Coronary artery (tissue), 2 donors: ENCODE results near the gene HIPK3.
"Not testable (repeated sequence)": the region's sequence is repeated elsewhere in the genome, so short reads cannot be mapped to it uniquely, and the experiment has no call there.

ENCODE experiments used
- DNase-seq: peaks from one replicate; pipeline ENCODE4 v3.0.0-alpha.2; 2017; ENCODE audit warnings: low spot score
- H3K27ac ChIP-seq, 2 donors: fragments of 200-600 bp; sonication (generic); one replicate each; pipeline ENCODE4 v1.5.1; 2016 to 2019
- H3K4me3 ChIP-seq: fragments of 200-600 bp; sonication (generic); 2 replicates; pipeline ENCODE4 v1.5.1; 2016; ENCODE audit warnings: mild to moderate bottlenecking, moderate library complexity
- TF ChIP-seq, protein P1 (sequence below): fragments of 200-600 bp; sonication (generic); IDR thresholded peaks from one replicate; pipeline ENCODE4 v1.5.1; 2019; ENCODE audit warnings: antibody characterized with exemption

HIPK3 gene

DNA sequence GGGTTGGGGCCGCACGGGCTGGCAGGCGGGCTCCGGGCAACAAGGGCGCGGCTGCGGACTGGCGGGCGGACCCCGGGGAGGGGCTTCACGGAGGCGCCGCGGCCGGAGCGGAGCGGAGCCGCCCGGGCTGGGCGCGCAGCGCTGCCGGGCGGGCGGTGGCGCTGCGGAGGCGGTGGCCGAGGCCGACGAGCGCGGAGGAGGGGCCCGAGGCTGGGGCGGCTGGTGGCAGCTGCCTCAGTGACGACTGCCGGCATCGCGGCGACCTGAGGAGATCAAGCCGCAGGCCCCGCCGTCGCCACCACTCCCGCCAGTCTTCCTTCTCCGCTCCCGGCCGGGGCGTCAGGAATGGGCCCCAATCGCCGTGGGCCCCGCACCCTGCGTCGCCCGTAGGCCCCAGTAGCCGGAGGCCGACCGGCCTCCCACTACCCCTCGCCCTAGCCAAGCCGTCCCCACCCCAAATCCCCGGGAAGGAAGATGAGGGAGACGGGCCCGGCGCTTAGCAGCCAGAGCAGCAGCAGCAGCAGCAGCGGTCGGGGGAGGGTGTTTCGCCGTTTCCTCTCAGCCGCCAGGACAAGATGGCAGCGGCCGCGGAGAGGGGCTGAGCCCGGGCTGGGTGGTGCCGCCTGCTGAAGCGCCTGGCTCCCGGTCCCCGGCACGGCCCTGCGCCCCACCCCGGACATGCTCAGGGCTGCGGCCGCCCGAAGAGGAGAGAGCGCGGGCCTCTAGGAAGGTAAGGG lies at the start of gene HIPK3:
Gene HIPK3, plus strand, starts transcription at position 222 of the 737 bp plus-strand sequence.
- H3K27ac ChIP-seq = peak within 1 kb of the TSS; percentile 99 to 100
- peak; percentile 88 for DNase-seq
- TF ChIP-seq, protein P1, sequence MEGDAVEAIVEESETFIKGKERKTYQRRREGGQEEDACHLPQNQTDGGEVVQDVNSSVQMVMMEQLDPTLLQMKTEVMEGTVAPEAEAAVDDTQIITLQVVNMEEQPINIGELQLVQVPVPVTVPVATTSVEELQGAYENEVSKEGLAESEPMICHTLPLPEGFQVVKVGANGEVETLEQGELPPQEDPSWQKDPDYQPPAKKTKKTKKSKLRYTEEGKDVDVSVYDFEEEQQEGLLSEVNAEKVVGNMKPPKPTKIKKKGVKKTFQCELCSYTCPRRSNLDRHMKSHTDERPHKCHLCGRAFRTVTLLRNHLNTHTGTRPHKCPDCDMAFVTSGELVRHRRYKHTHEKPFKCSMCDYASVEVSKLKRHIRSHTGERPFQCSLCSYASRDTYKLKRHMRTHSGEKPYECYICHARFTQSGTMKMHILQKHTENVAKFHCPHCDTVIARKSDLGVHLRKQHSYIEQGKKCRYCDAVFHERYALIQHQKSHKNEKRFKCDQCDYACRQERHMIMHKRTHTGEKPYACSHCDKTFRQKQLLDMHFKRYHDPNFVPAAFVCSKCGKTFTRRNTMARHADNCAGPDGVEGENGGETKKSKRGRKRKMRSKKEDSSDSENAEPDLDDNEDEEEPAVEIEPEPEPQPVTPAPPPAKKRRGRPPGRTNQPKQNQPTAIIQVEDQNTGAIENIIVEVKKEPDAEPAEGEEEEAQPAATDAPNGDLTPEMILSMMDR = no peak
- peak within 1 kb of the TSS; percentile 93 for H3K4me3 ChIP-seq

DNA sequence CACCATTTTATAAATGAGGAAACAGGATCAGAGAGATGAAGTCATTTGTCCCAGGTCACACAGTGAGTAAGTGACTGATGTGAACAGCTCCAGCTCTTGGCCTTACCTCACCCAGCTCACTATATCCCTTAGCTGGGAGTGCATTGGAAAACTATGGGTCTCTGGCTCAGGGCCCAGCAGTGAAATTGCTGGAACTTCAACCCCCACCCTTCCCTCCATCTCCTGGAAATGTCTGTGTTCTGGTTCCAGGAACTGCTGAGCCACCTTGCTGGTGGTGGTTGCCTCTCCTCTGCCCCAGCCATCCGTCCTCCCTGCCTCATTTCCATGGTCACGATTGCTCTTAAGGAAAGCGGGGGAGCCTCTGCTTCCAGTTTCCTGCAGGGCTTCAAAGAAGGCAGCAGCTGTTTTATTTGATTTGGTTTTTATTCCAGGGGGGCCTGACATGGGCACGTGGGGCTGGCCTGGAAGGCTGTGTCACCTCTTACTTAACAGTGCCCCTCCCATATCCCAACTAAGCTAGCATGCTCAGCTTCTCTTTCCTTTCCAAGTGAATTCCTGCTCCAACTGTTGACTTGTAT lies 49.7 kb upstream of the HIPK3 start:
- H3K27ac ChIP-seq = peak overlapping the region in 1 of 2 donors; percentile 13
- H3K4me3 ChIP-seq = no peak overlapping the region
- TF ChIP-seq, protein P1 = no peak
- no peak for DNase-seq

DNA sequence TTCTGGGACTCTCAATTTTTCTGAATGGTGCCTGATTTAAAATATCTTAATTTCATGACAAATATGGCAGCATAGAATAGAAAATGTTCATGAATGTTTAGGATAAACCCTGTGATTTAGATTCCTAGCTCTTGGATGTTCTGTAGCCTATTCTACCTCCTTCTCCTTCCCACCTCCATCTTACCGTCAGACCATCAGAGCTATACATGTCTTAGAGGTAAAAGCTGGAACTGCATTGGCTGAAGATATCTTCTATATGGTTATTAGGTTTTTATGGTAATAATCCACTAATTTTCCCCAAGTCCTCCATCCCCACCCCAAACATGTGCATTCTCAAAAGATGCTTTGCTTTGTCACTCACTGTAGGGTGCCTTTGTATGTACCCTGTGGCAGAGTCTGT lies 49.0 kb upstream of the HIPK3 start:
- DNase-seq = no peak
- Histone ChIP-seq H3K27ac (no peak overlapping the region), H3K4me3 (no peak overlapping the region)
- TF ChIP-seq, protein P1 = no peak

DNA sequence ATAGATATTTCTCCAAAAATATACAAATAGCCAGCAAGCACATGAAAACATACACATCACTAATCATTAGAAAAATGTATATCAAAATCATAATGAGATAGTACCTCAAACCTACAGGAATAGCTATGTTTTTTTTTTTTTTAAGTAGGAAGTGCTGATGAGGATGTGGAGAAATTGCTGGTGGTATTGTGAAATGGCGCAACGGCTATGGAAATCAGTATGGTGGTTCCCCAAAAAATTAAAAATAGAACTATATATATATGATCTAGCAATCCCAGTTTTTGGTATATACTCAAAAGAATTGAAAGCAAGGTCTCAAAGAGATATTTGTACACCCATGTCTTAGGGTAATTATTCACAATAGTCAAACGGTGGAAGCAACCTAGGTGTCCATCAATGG lies 46.0 kb upstream of the HIPK3 start:
- Histone ChIP-seq H3K27ac (no peak overlapping the region), H3K4me3 (no peak overlapping the region)
- TF ChIP-seq, protein P1 = no peak
- DNase-seq = no peak

DNA sequence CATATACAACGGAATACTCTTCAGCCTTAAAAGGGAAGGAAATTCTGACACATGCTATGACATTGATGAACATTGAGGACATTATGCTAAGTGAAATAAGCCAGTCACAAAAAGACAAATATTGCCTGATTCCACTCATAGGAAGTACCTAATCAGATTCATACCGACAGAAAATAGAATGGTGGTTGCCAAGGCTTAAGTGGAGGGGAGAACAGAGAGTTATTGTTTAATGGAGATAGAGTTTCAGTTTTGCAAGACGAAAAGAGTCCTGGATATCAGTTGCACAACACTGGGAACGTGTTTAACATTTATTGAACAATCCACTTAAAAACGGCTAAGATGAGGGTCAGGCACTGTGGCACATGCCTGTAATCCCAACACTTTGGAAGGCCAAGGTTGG lies 45.6 kb upstream of the HIPK3 start:
- TF ChIP-seq, protein P1 = no peak
- no peak for DNase-seq
- no peak overlapping the region for H3K27ac ChIP-seq
- no peak overlapping the region for H3K4me3 ChIP-seq

DNA sequence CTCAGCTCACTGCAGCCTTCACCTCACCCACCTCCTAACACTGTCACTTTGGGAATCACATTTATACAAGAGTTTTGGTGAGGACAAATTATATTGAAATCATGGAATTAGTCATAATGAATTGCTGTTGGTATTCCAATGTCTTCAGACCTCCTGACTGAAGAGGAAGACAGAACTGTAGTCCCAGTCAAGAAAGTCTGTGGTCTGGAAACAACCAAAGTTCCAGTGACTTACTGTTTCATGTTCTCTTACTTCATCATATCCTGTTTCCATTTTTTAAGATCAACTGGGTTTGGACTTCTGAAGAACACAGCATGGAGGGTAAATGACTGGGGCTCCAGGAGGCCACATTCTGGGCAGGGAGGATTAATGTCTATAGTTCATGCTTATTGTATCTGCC lies 43.0 kb upstream of the HIPK3 start:
- Histone ChIP-seq H3K27ac (no peak overlapping the region), H3K4me3 (no peak overlapping the region)
- TF ChIP-seq, protein P1 = no peak
- no peak for DNase-seq

DNA sequence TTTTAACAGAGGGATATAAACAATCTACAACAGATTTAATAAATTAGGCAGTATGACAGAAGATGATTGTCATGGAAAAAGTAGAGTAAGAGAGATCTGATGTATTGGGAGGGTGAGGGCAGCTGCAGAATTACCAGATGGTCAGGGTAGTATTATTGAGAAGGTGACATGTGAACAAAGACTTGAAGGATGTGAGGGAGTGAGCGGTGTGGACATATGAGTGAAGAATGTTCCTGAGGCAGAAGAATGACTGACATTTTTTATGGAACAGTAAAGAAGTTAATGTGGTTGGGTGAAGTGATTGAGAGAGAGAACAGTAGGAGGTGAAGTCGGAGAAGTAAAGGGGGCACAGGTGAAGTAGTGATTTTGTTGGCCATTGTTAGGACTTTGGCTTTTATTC lies 42.4 kb upstream of the HIPK3 start:
- TF ChIP-seq, protein P1 = no peak
- no peak overlapping the region for H3K4me3 ChIP-seq
- no peak overlapping the region for H3K27ac ChIP-seq
- DNase-seq = no peak

DNA sequence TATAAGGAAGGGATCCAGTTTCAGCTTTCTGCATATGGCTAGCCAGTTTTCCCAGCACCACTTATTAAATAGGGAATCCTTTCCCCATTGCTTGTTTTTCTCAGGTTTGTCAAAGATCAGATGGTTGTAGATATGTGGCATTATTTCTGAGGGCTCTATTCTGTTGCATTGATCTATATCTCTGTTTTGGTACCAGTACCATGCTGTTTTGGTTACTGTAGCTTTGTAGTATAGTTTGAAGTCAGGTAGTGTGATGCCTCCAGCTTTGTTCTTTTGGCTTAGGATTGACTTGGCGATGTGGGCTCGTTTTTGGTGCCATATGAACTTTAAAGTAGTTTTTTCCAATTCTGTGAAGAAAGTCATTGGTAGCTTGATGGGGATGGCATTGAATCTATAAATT lies 40.5 kb upstream of the HIPK3 start:
- DNase-seq = not testable (repeated sequence)

More for the DNA sequence above, 40.5 kb upstream of the HIPK3 start:
- H3K27ac ChIP-seq, H3K4me3 ChIP-seq: not testable (repeated sequence)
